ENCODE measurements around the gene RPL15. TPM values are rescaled to one million over a fixed set of nuclear protein-coding genes. Genes with fewer than 3 reads are reported as not detected.
A peak's percentile ranks its signal among the peaks of the same experiment; 100 is the strongest.
"Not testable (repeated sequence)": the region's sequence is repeated elsewhere in the genome, so short reads cannot be mapped to it uniquely, and the experiment has no call there.

The RPL15 gene
- total and polyA plus RNA-seq, 4 donors = 604 to 1,364 (median 1,055) TPM

GRCh38 chr3:23916152-23916885 is 613 bp upstream of the RPL15 start:
- H3K36me3 ChIP-seq (ENCODE audit: control insufficient read depth in 4 of 4, insufficient read depth in 3 of 4, low read depth in 1 of 4, low read length in 3 of 4) = peaks cover 0 to 11% (median 8%) of the 10 kb centered on the region in 4 donors
- H3K9ac ChIP-seq (ENCODE audit: low read depth in 1 of 2, low read length in 2 of 2) = peak overlapping the region; percentile 94 to 97
- peak overlapping the region; percentile 88 to 96 for H3K27ac ChIP-seq (ENCODE audit: low read depth in 1 of 2, low read length in 2 of 2)
- no peak for DNase-seq (ENCODE audit: low spot score)
- WGBS = 1% methylated on average over 48 of the region's 48 CpGs
- H3K9me3 ChIP-seq (ENCODE audit: control insufficient read depth in 4 of 4, low read length in 3 of 4) = no peaks in the 10 kb centered on the region
- peak overlapping the region; percentile 68 to 95 (median 95) for H3K4me3 ChIP-seq (ENCODE audit: low read depth in 1 of 3, low read length in 3 of 3)
- H3K27me3 ChIP-seq (ENCODE audit: control insufficient read depth in 4 of 4, insufficient read depth in 4 of 4, low read length in 3 of 4) = no peaks in the 10 kb centered on the region
- H3K4me1 ChIP-seq (ENCODE audit: control insufficient read depth in 4 of 4, insufficient read depth in 4 of 4, low read length in 3 of 4) = peaks cover 0 to 37% (median 28%) of the 10 kb centered on the region in 4 donors
- TF ChIP-seq ATF3 (IDR thresholded peaks at IDR 0.05) (no peak), MAX (IDR thresholded peaks at IDR 0.05) (no peak), HNF4G (IDR thresholded peaks at IDR 0.05) (no peak), RXRA (IDR thresholded peaks at IDR 0.05) (no peak), EGR1 (IDR thresholded peaks at IDR 0.05; ENCODE audit: low read depth in 2 of 2) (no peak), HNF4A (conservative IDR thresholded peaks at IDR 0.05) (no peak), FOXA2 (IDR thresholded peaks at IDR 0.05) (no peak)

- Histone ChIP-seq H3K36me3 (ENCODE audit: control insufficient read depth in 4 of 4, insufficient read depth in 3 of 4, low read depth in 1 of 4, low read length in 3 of 4) (peaks cover 0 to 15% (median 9%) of the 10 kb centered on the region in 4 donors), H3K9ac (ENCODE audit: low read depth in 1 of 2, low read length in 2 of 2) (peak overlapping the region; percentile 84 to 92), H3K4me1 (ENCODE audit: control insufficient read depth in 4 of 4, insufficient read depth in 4 of 4, low read length in 3 of 4) (peaks cover 0 to 37% (median 28%) of the 10 kb centered on the region in 4 donors), H3K4me3 (ENCODE audit: low read depth in 1 of 3, low read length in 3 of 3) (peak overlapping the region; percentile 95), H3K27ac (ENCODE audit: low read depth in 1 of 2, low read length in 2 of 2) (peak overlapping the region; percentile 88 to 96)
- TF ChIP-seq RAD21 (IDR thresholded peaks at IDR 0.05) = peak in 1 of 2 donors; percentile 11
- TF ChIP-seq RXRA (IDR thresholded peaks at IDR 0.05) = peak; percentile 34 to 46
- 1% methylated on average over 20 of the region's 21 CpGs for WGBS
- DNase-seq (ENCODE audit: low spot score) = peak; percentile 35
- H3K27me3 ChIP-seq (ENCODE audit: control insufficient read depth in 4 of 4, insufficient read depth in 4 of 4, low read length in 3 of 4); H3K9me3 ChIP-seq (ENCODE audit: control insufficient read depth in 4 of 4, low read length in 3 of 4): not testable (repeated sequence)
Measured at GRCh38 chr3:23917679-23918303, 859 bp downstream of the RPL15 start.

- H3K9ac ChIP-seq (ENCODE audit: low read depth in 1 of 2, low read length in 2 of 2) = peak overlapping the region; percentile 84 to 92
- peak overlapping the region; percentile 88 to 96 for H3K27ac ChIP-seq (ENCODE audit: low read depth in 1 of 2, low read length in 2 of 2)
- WGBS = 45% methylated on average over 12 of the region's 12 CpGs
- peaks cover 0 to 15% (median 9%) of the 10 kb centered on the region in 4 donors for H3K36me3 ChIP-seq (ENCODE audit: control insufficient read depth in 4 of 4, insufficient read depth in 3 of 4, low read depth in 1 of 4, low read length in 3 of 4)
- DNase-seq (ENCODE audit: low spot score); H3K27me3 ChIP-seq (ENCODE audit: control insufficient read depth in 4 of 4, insufficient read depth in 4 of 4, low read length in 3 of 4); H3K9me3 ChIP-seq (ENCODE audit: control insufficient read depth in 4 of 4, low read length in 3 of 4): not testable (repeated sequence)
- H3K4me3 ChIP-seq (ENCODE audit: low read depth in 1 of 3, low read length in 3 of 3) = peak overlapping the region; percentile 95
- H3K4me1 ChIP-seq (ENCODE audit: control insufficient read depth in 4 of 4, insufficient read depth in 4 of 4, low read length in 3 of 4) = peaks cover 0 to 37% (median 28%) of the 10 kb centered on the region in 4 donors
Measured at GRCh38 chr3:23918331-23918730, 1.4 kb downstream of the RPL15 start.

- no peak for DNase-seq (ENCODE audit: low spot score)
- TF ChIP-seq FOXA2 (IDR thresholded peaks at IDR 0.05) = no peak
- TF ChIP-seq EGR1 (IDR thresholded peaks at IDR 0.05; ENCODE audit: low read depth in 2 of 2) = no peak
- no peak for TF ChIP-seq HNF4G (IDR thresholded peaks at IDR 0.05)
- TF ChIP-seq ZBTB33 (IDR thresholded peaks at IDR 0.05) = no peak
- no peak for TF ChIP-seq RXRA (IDR thresholded peaks at IDR 0.05)
- TF ChIP-seq YY1 (IDR thresholded peaks at IDR 0.05) = no peak
- no peak for TF ChIP-seq GABPA (IDR thresholded peaks at IDR 0.05 in 1 of 2, conservative IDR thresholded peaks at IDR 0.05 in 1 of 2)
- H3K27me3 ChIP-seq (ENCODE audit: control insufficient read depth in 4 of 4, insufficient read depth in 4 of 4, low read length in 3 of 4) = no peaks in the 10 kb centered on the region
- no peak overlapping the region for H3K27ac ChIP-seq (ENCODE audit: low read depth in 1 of 2, low read length in 2 of 2)
- peaks cover 0 to 25% (median 17%) of the 10 kb centered on the region in 4 donors for H3K4me1 ChIP-seq (ENCODE audit: control insufficient read depth in 4 of 4, insufficient read depth in 4 of 4, low read length in 3 of 4)
- no peak overlapping the region for H3K9ac ChIP-seq (ENCODE audit: low read depth in 1 of 2, low read length in 2 of 2)
- peaks cover 0 to 15% (median 9%) of the 10 kb centered on the region in 4 donors for H3K36me3 ChIP-seq (ENCODE audit: control insufficient read depth in 4 of 4, insufficient read depth in 3 of 4, low read depth in 1 of 4, low read length in 3 of 4)
- no peaks in the 10 kb centered on the region for H3K9me3 ChIP-seq (ENCODE audit: control insufficient read depth in 4 of 4, low read length in 3 of 4)
- 80% methylated on average over 2 of the region's 2 CpGs for WGBS
- no peak overlapping the region for H3K4me3 ChIP-seq (ENCODE audit: low read depth in 1 of 3, low read length in 3 of 3)
Measured at GRCh38 chr3:23919628-23920027, 2.7 kb downstream of the RPL15 start.

Measured in liver (tissue), 9 donors.